Parathyroid adenoma (tissue), 2 donors: ENCODE data around the gene NOS1AP.
A peak's percentile ranks its signal among the peaks of the same experiment; 100 is the strongest.

Experiments
- H2AFZ ChIP-seq: fragments of 300-600 bp; sonication (generic); one replicate; pipeline ENCODE4 v1.7.0; 2017; ENCODE audit warnings: antibody characterized with exemption, mild to moderate bottlenecking
- H3K27ac ChIP-seq: fragments of 300-600 bp; sonication (generic); one replicate; pipeline ENCODE4 v1.7.0; 2017
- H3K27me3 ChIP-seq: fragments of 300-600 bp; sonication (generic); one replicate; pipeline ENCODE4 v1.7.0; 2017; ENCODE audit warnings: low read length; ENCODE audit not compliant: control insufficient read depth, insufficient read depth
- H3K36me3 ChIP-seq: fragments of 300-600 bp; sonication (generic); one replicate; pipeline ENCODE4 v1.7.0; 2017; ENCODE audit warnings: low read length; ENCODE audit not compliant: control insufficient read depth, insufficient read depth
- H3K4me1 ChIP-seq: fragments of 300-600 bp; sonication (generic); one replicate; pipeline ENCODE4 v1.7.0; 2017; ENCODE audit warnings: control low read depth
- H3K4me2 ChIP-seq: fragments of 300-600 bp; sonication (generic); one replicate; pipeline ENCODE4 v1.7.0; 2017; ENCODE audit warnings: low read length
- H3K4me3 ChIP-seq: fragments of 300-600 bp; sonication (generic); one replicate; pipeline ENCODE4 v1.7.0; 2017; ENCODE audit warnings: low read depth, low read length
- H3K79me2 ChIP-seq: fragments of 300-600 bp; sonication (generic); one replicate; pipeline ENCODE4 v1.7.0; 2017; ENCODE audit warnings: control low read depth
- H3K9ac ChIP-seq: fragments of 300-600 bp; sonication (generic); one replicate; pipeline ENCODE4 v1.7.0; 2017; ENCODE audit warnings: mild to moderate bottlenecking
- H3K9me3 ChIP-seq: fragments of 300-600 bp; sonication (generic); one replicate; pipeline ENCODE4 v1.7.0; 2017; ENCODE audit warnings: low read length; ENCODE audit not compliant: control insufficient read depth
- CTCF ChIP-seq: fragments of 300-600 bp; sonication (generic); IDR thresholded peaks from one replicate; pipeline ENCODE4 v1.7.0; 2017; ENCODE audit warnings: antibody characterized with exemption, mild to moderate bottlenecking
- donor health status: primary hyperparathyroidism.

The NOS1AP gene

GRCh38 chr1:162206749-162207635 lies 137.5 kb downstream of the NOS1AP start:
- H3K4me3 ChIP-seq = no peak overlapping the region

GRCh38 chr1:162207862-162208261 lies 138.4 kb downstream of the NOS1AP start:
- Histone ChIP-seq H3K27me3 (no peaks in the 10 kb centered on the region), H3K4me1 (no peaks in the 10 kb centered on the region), H3K27ac (no peak overlapping the region), H3K4me2 (no peak overlapping the region), H2AFZ (no peak overlapping the region), H3K9me3 (no peaks in the 10 kb centered on the region), H3K79me2 (no peaks in the 10 kb centered on the region), H3K4me3 (no peak overlapping the region), H3K9ac (no peak overlapping the region), H3K36me3 (no peaks in the 10 kb centered on the region)
- no peak for TF ChIP-seq CTCF

More at GRCh38 chr1:162206749-162207635, 137.5 kb downstream of the NOS1AP start:
- Histone ChIP-seq H3K9me3 (no peaks in the 10 kb centered on the region), H3K4me2 (no peak overlapping the region), H3K36me3 (no peaks in the 10 kb centered on the region), H3K27ac (no peak overlapping the region), H3K79me2 (no peaks in the 10 kb centered on the region), H3K4me1 (no peaks in the 10 kb centered on the region), H3K27me3 (no peaks in the 10 kb centered on the region), H2AFZ (no peak overlapping the region), H3K9ac (no peak overlapping the region)
- TF ChIP-seq CTCF = no peak

- Histone ChIP-seq H3K4me3 (no peak overlapping the region), H3K27ac (no peak overlapping the region), H3K79me2 (no peaks in the 10 kb centered on the region), H3K9me3 (no peaks in the 10 kb centered on the region), H3K36me3 (no peaks in the 10 kb centered on the region), H3K4me2 (no peak overlapping the region), H2AFZ (no peak overlapping the region), H3K27me3 (no peaks in the 10 kb centered on the region), H3K4me1 (no peaks in the 10 kb centered on the region), H3K9ac (no peak overlapping the region)
- TF ChIP-seq CTCF = no peak
These were observed 140.7 kb downstream of the NOS1AP start for GRCh38 chr1:162210196-162210595.

GRCh38 chr1:162212713-162213112 lies 143.2 kb downstream of the NOS1AP start:
- H3K27ac ChIP-seq = no peak overlapping the region

More at GRCh38 chr1:162212713-162213112, 143.2 kb downstream of the NOS1AP start:
- no peaks in the 10 kb centered on the region for H3K27me3 ChIP-seq
- H3K79me2 ChIP-seq = no peaks in the 10 kb centered on the region
- no peak overlapping the region for H3K4me3 ChIP-seq
- no peaks in the 10 kb centered on the region for H3K36me3 ChIP-seq
- TF ChIP-seq CTCF = no peak
- no peak overlapping the region for H2AFZ ChIP-seq
- H3K9ac ChIP-seq = no peak overlapping the region
- H3K4me1 ChIP-seq = peaks cover 2% of the 10 kb centered on the region
- H3K4me2 ChIP-seq = peak overlapping the region; percentile 26
- no peaks in the 10 kb centered on the region for H3K9me3 ChIP-seq
